Measurements from ENCODE around the gene LMOD2.
"Not testable (repeated sequence)": the region's sequence is repeated elsewhere in the genome, so short reads cannot be mapped to it uniquely, and the experiment has no call there.

The LMOD2 gene, protein sequence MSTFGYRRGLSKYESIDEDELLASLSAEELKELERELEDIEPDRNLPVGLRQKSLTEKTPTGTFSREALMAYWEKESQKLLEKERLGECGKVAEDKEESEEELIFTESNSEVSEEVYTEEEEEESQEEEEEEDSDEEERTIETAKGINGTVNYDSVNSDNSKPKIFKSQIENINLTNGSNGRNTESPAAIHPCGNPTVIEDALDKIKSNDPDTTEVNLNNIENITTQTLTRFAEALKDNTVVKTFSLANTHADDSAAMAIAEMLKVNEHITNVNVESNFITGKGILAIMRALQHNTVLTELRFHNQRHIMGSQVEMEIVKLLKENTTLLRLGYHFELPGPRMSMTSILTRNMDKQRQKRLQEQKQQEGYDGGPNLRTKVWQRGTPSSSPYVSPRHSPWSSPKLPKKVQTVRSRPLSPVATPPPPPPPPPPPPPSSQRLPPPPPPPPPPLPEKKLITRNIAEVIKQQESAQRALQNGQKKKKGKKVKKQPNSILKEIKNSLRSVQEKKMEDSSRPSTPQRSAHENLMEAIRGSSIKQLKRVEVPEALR

GRCh38 chr7:123655614-123656013 lies at the start of gene LMOD2:
LMOD2 (plus strand) TSS chr7:123655866; CDS start chr7:123655964, 98 bp downstream.
- DNase-seq (ENCODE audit: low read depth): no peak

DNA sequence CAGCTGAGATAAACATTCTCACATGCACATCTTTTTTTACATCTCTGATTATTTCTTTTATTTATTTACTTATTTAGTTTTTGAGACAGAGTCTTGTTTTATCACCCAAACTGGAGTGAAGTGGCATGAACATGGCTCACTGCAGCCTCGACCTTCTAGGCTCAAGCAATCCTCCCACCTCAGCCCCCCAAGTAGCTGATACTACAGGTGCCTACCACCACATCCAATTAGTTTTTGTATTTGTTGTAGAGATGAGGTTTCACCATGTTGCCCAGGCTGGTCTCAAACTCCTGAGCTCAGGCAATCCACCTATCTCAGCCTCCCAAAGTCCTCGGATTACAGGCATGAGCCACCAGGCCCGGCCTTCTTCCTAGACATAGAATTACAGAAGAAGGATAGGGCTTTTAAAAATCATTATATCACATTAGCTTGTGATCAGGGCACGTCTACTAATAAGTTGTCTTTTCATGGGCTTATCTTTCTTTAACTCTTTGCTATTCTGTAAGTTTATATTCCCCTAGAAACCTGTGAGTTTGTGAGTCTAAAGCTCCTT lies 48.2 kb upstream of the LMOD2 start:
- DNase-seq (ENCODE audit: low read depth): no peak

DNA sequence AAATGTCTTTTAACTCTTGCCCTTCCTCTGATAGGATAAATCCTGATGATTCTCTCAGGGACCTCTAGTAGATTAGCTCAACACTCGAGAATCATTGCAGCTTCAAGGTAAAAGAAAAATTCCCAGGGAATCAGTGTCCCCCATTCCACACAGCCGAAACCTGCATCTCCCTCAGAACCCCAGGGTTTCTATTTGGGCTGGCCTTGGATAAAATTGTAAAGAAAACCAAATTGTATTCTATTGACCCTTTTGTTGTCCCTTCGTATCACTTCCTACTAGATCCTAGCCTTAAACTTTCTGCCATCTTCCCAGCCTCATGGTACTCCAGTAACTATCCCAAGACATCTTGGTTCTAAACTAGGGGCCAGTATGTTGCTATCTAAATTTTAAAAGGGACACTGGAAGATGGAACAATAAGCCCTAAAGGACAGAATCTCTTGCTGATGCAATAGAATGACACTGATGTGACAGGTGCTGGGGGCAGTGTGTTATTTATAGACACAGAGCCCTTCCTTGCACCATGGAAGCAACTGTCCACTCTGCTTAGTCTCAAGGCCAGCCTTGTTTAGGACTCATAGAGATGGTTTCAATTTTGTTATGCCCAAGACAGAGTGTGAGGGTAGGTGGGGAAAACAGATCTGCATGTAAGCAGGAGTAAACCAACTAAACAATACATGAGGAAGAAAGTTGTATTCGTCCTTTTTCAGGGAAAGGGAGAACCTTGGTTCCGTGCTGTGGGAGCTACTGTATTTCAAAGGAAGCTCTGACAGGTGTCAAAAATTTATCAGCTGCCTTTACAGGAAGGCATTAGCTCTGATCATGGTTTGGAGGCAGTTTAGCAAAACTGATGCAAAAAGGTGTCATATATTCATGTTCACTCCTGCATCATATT lies 46.4 kb upstream of the LMOD2 start:
- no peak for DNase-seq (ENCODE audit: low read depth)

GRCh38 chr7:123609883-123610239 lies 45.8 kb upstream of the LMOD2 start:
- no peak for DNase-seq (ENCODE audit: low read depth)

DNA sequence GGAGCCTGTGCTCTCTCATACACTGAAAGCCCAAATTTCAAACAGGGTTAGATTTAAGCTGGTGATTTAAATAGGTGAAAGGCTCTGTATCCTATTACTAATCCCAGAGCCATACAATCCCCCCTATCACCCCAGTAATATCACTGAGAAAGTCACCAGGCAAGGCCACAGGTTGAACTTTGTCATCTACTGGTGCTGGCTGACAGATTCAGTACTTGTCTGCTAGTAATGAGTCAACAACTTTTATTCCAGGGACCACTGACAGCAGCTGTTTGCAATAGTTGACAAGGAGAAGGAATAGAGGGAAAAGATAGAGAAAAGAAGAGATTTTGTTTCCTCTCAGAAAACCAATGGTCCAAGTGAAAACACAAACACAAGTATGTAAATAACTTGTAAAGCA lies 43.6 kb upstream of the LMOD2 start:
- no peak for DNase-seq (ENCODE audit: low read depth)

GRCh38 chr7:123615344-123615743 lies 40.3 kb upstream of the LMOD2 start:
- DNase-seq (ENCODE audit: low read depth): peak; percentile 24

DNA sequence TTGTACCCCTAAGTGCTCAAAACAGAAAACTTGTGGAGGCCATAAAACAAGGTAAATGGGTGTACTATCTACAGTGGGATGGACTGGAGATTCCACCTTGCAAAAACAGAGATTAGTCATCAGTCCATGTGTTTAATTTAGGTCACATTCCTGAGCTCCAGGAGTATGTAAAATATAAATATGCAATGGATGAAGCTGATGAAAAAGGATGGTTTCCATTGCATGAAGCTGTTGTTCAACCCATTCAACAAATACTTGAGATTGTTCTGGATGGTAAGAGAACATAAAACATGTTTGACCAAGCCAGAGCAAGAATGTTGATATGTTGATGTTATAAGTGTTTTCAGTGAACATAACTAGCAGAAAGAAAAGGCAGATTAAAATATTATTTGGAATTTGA lies 39.4 kb upstream of the LMOD2 start:
- DNase-seq (ENCODE audit: low read depth): peak; percentile 5

DNA sequence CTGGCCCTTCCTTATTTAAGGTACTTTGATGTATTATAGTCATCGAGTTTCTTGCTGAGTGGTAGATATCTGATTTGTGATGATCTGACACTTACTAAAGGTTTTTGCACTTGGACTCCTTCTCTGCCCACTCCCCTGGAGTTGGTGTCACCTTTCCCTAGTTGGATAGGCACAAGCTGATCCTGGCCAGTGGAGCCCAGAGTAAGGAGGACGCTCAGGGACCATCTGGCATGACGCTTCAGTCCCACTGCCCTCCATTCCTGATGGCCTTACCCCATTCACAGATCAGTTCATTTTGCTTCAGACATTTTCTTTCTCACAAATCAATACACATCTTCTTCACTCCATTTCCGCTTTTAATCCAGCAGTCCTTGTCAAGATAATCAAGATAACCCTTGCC lies 34.0 kb upstream of the LMOD2 start:
- no peak for DNase-seq (ENCODE audit: low read depth)

DNA sequence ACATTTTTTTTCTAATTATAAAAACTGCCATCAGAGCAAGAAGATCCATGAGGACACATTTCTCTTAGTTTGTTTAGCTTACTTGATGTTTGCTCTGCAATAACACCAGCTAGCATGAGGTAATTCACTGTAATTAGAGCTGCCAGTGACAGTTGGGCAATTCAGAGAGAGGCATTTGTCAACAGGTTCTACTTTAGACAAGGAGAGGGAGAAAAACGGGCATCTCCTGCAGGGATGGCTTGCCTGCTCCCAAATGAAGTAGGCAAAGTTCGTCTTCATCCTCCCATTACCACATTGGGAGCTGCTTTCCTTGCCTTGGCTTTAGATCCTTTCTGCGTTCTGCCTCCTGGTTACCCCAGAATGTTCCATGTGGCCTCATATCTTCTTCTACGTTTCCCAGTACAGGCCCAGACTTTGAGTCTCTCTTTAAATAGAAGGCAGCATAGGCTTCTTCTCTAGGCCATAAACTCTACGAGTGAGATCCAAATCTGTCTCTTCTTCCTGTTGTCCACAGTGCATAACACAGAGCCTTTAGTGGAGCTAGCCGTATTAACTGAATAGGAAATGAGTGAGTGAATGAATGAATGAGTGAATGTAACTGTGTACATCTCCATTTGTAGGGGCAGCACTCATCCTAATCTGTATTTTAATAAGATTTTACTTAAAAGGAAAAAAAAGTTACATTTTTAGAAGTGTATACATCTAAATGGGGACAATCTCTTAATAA lies 32.8 kb upstream of the LMOD2 start:
- no peak for DNase-seq (ENCODE audit: low read depth)

GRCh38 chr7:123624527-123625183 lies 31.0 kb upstream of the LMOD2 start:
- no peak for DNase-seq (ENCODE audit: low read depth)

DNA sequence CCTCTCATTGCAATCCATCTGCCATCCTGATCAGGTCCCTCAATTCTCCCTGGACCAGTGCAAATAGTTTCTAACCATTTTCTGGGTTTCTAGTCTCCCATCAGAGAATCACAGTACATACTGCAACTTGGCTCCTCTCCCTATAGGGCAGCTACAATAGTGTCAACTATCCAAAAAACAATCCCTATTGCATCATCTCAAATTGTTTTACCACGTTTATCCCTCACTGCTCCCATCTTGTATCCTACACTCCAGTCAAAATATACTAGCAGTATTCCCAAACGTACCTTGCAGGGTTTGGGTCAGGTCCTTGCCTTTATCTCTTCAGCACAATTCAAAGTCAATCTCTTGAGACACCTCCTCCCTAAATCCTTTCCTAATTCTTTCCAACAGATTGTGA lies 30.4 kb upstream of the LMOD2 start:
- no peak for DNase-seq (ENCODE audit: low read depth)

DNA sequence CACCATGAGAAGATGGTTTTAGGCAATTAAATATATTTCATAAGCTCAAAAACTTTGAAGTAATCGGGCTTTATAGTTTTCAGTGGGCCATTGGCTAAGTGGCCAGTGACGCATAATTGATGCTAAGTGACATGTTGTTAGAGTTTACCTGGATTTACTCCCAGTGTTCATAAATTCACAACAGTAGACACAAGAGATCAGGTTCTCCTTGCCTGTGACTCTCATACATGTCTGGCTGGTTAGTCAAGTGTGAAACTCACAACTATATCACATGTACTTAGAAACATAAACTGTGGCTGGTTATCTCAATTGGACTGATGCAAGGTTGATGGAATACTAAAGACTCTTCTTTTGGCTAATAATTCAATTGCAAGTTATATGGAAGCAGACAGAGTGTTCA lies 27.8 kb upstream of the LMOD2 start:
- DNase-seq (ENCODE audit: low read depth): no peak

DNA sequence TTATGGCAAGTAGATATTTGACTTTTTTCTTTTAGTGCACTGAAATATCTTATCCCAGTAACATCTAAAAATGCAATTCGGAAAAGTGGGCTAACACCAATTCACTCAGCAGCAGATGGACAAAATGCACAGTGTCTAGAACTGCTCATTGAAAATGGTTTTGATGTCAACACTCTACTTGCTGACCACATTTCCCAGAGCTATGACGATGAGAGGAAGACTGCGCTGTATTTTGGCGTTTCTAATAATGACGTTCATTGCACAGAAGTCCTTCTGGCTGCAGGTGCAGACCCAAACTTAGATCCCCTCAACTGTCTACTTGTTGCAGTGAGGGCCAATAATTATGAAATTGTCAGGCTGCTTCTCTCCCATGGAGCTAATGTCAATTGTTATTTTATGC lies 26.8 kb upstream of the LMOD2 start:
- DNase-seq (ENCODE audit: low read depth): no peak

DNA sequence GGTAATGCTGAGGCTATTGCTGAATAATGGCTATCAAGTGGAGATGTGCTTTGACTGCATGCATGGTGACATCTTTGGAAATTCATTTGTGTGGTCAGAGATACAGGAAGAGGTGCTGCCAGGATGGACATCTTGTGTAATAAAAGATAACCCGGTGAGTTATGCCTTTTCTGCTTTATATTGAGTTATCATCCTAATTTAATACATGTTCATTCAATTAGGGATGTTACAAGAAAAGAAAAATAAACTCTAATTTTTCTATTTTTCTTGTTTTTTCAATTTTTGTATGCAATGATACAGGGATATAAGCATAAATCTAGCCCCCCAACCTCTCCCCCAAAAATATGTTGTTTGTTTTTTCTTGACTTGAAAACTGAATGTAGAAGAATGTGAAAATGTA lies 26.4 kb upstream of the LMOD2 start:
- DNase-seq (ENCODE audit: low read depth): no peak

DNA sequence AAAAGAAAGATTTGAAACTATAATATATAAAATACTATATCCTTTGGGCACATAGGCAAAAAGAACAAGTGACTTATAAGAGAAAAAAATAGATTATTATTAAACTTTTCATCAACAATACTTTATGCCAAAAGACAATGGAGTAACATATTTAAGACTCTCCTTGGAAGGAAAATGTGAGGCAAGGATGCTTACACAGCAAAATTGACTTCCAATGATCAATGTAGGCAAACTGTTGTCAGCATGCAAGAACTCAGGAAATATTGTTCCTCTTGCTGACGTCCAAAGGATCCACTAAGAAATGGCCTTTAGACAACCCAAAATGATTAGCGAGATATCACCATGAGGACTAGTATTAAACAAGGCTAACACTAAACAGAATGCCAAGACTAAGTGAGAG lies 22.9 kb upstream of the LMOD2 start:
- DNase-seq (ENCODE audit: low read depth): no peak

GRCh38 chr7:123633553-123633952 lies 22.1 kb upstream of the LMOD2 start:
- DNase-seq (ENCODE audit: low read depth): peak; percentile 81

DNA sequence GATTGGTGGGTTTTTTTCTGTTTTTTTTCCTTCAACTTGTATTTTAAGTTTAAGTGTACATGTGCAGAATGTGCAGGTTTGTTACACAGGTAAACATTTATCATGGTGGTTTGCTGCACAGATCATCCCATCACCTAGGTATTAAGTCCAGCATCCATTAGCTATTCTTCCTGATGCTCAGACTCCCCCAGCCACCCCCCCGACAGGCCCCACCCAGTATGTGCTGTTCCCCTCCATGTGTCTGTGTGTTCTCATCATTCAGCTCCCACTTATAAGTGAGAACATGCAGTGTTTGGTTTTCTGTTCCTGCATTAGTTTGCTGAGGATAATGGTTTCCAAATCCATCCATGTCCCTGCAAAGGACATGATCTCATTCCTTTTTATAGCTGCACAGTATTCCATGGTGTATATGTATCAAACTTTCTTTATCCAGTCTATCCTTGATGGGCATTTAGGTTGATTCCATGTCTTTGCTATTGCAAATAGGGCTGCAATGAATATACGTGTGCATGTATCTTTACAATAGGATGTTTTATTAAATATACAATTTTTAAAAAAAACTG lies 21.6 kb upstream of the LMOD2 start:
- DNase-seq (ENCODE audit: low read depth): not testable (repeated sequence)

- DNase-seq (ENCODE audit: low read depth): no peak
These were observed 19.9 kb upstream of the LMOD2 start for GRCh38 chr7:123635551-123636359.

GRCh38 chr7:123637203-123637602 lies 18.5 kb upstream of the LMOD2 start:
- no peak for DNase-seq (ENCODE audit: low read depth)

DNA sequence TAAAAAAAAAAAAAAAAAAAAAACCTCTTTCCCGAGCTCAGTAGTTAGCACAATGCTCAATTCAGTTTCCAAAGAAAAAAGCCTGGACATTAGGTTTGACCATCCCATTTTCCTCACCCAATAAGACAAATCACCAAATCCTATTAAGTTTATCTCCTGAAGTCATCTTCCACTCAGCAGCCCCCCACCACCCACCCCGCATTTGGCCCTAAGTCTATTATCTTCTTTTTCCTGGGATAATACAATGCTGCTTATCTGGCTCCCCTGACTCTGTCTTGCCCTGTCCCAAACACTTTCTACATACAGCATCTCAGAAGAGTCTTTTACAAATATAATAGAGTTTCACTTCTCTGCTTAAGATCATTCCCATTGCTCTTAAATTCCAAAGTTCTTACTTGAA lies 17.8 kb upstream of the LMOD2 start:
- no peak for DNase-seq (ENCODE audit: low read depth)
